Urinary bladder (tissue), 4 donors: ENCODE data around the gene C19orf81. TPM values are rescaled to one million over a fixed set of nuclear protein-coding genes. Genes with fewer than 3 reads are reported as not detected.
"Not testable (repeated sequence)": the region's sequence is repeated elsewhere in the genome, so short reads cannot be mapped to it uniquely, and the experiment has no call there.

Experiments used
- DNase-seq: peaks from one replicate; pipeline ENCODE4 v3.0.0-alpha.2; 2015; ENCODE audit errors: extremely low spot score
- H3K27ac ChIP-seq: one replicate; pipeline ENCODE4 v1.5.1; 2013; ENCODE audit warnings: low read depth, mild to moderate bottlenecking, moderate library complexity
- H3K36me3 ChIP-seq: one replicate; pipeline ENCODE4 v1.6.1; 2013; ENCODE audit warnings: mild to moderate bottlenecking, moderate library complexity; ENCODE audit not compliant: insufficient read depth
- H3K4me1 ChIP-seq: one replicate; pipeline ENCODE4 v1.6.1; 2013; ENCODE audit warnings: mild to moderate bottlenecking, moderate library complexity; ENCODE audit not compliant: insufficient read depth
- H3K4me3 ChIP-seq: one replicate; pipeline ENCODE4 v1.5.1; 2013; ENCODE audit warnings: low read depth, low read length
- WGBS: extraction: QIAGEN DNeasy Blood & Tissue Kit; methylation state at CpG from one replicate; pipeline ENCODE4 v1.1.7; 2013; 5-methylcytosine and 5-hydroxymethylcytosine counted together
- polyA plus RNA-seq: library from polyadenylated mRNA; stranded (reverse); fragments of 200-250 nt; gene quantifications from one replicate; pipeline ENCODE4 v1.2.3, GENCODE V29; 2013
- total RNA-seq: library from RNA; depleted of rRNA; stranded (reverse); fragments of >200 nt; gene quantifications from one replicate; pipeline ENCODE4 v1.2.3, GENCODE V29; 2014
- donor health status: healthy with polysubstance abuse.
- donor health status: healthy.

C19orf81 gene
- total RNA-seq (not detected), polyA plus RNA-seq (0.94 TPM)

DNA sequence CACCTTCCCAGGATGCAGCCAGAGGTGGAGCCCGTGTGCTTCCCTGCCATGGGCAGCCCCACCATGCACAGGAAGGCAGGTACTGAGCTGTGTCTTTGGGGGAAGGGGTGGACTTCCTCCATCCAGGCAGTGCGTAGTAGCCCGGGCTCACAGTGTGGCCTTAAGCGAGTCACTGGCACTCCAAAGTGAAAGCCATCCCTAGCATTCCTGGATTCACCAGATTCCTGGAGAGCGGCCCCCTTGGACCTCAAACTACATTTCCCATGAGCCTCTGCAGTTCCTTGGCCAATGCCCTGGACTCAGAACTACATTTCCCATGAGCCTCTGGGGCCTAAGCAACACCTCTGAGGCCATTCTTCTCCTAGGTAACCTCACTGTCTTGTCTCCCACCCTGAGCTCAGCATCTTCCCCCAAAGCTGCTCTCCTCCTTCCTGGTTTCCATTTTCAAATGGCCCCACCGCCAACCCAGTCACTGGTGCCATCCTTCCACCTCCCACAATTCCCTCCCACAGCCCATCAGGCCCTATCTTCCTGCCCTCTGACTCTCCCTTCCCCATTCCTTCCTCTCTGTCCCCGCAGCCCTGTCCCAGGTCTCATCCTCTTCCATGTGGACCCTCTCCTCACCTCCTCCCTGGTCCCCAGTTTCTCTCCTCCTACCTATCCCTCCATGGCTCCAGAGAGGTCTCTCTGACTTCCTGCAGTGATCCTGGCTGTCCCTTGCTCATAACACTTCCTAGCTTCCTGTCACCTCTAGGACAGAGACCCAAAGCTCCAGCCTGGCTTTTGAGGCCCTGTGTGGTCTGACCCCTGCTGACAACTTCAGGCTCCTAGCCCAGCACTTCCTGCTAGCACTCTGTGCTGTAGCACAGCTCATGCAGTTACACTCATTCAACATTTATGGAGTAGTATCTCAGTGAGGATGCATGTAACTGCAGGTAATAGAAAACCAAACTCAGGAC lies at the start of gene C19orf81:
TSS of gene C19orf81 (plus strand) at position 13 of the 959 bp plus-strand sequence. CDS start at position 13, 0 bp downstream.
- H3K36me3 ChIP-seq = no peaks in the 10 kb centered on the region
- no peak for DNase-seq
- WGBS = 26% methylated on average over 7 of the region's 7 CpGs

DNA sequence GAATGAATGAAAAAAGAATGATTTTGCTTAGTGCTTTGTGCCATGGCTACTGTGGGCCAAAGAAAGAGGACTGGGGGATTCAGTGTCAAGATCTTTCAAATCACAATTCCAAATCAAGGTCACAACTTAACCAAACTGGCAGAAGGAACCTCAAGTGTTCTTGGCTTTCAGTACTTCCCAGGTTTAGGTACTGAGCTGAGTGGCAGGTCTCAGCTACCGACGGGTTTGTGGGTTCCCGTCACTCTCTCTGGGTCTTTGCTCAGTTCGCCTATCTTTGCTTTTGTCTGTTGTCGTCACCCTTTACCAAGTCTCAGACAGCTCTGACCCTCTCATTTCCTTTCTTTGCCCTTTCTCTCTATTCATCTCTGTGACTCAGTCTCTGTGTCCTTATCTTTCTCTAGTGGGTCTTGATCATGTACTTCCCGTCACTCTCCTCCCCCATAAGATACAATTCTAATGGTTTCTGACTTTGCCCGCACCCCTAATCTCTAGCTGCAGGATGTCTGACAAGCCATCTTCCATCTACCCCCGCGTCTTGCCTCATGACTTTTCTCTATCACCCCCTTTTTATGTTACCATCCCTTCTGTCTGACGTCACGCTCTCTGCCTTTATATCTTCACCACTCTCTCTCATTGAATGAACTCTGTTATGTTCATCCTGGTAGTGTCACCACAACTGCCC lies 47.7 kb upstream of the C19orf81 start:
- Histone ChIP-seq H3K27ac (no peak overlapping the region), H3K4me1 (no peaks in the 10 kb centered on the region), H3K4me3 (no peak overlapping the region), H3K36me3 (no peaks in the 10 kb centered on the region)
- 64% methylated on average over 11 of the region's 11 CpGs for WGBS
- DNase-seq = no peak

More for the DNA sequence above, at the start of gene C19orf81:
- Histone ChIP-seq H3K4me3 (no peak within 1 kb of the TSS), H3K4me1 (no peaks in the 10 kb centered on the region), H3K27ac (no peak within 1 kb of the TSS)

DNA sequence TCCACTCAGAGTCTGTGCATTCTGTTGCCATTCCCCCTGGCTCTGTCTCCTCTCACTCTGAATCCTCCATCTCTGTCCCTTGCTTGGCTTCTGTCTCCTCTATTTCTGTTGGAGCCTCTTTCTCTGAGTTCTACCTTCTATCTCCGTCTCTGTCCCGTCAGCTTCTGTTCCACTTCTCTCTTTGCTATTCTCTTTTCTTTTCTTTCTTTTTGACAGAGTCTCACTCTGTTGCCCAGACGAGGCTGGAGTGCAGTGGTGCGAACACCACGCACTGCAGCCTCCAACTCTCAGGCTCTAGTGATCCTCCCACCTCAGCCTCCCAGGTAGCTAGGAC lies 47.2 kb upstream of the C19orf81 start:
- Histone ChIP-seq H3K4me1 (no peaks in the 10 kb centered on the region), H3K4me3 (no peak overlapping the region), H3K27ac (no peak overlapping the region), H3K36me3 (no peaks in the 10 kb centered on the region)
- WGBS = 81% methylated on average over 5 of the region's 5 CpGs
- no peak for DNase-seq

DNA sequence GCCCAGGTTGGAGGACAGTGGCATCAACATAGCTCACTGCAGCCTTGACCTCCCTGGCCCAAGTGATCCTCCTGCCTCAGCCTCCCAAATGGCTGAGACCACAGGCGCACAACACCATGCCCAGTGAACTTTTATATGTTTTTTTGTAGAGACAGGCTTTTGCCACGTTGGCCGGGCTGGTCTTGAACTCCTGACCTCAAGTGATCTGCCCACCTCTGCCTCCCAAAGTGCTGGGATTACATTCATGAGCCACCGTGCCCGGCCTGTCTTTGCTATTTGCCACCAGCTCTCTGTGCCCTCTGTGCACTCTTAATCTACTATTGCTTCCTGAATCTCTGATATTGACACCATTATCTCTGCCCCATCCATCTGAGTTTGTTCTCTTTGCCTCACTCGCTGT lies 46.7 kb upstream of the C19orf81 start:
- no peak for DNase-seq
- 74% methylated on average over 6 of the region's 6 CpGs for WGBS
- H3K4me1 ChIP-seq = no peaks in the 10 kb centered on the region
- H3K36me3 ChIP-seq = no peaks in the 10 kb centered on the region
- H3K4me3 ChIP-seq = no peak overlapping the region
- no peak overlapping the region for H3K27ac ChIP-seq

DNA sequence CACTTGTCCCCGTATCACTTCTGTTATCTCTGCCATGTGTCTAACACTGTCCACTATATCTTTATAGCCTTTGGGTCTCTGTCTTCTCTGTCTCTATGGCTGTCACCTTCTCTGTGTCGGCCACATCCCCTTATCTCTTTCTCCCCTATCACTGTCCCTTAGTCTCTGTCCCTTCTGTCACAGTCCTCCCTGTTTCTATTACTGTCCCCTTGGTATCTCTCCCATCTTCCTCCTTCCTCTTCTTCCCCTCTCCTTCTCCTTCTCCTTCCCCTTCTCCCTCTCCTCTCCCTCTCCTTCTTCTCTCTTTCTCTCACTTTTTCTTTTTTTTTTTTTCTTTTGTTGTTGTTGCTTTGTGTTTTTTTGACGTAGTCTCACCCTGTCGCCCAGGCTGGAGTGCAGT lies 46.3 kb upstream of the C19orf81 start:
- DNase-seq = no peak
- no peaks in the 10 kb centered on the region for H3K4me1 ChIP-seq
- 80% methylated on average over 4 of the region's 4 CpGs for WGBS
- no peaks in the 10 kb centered on the region for H3K36me3 ChIP-seq
- H3K27ac ChIP-seq = no peak overlapping the region
- H3K4me3 ChIP-seq = no peak overlapping the region

DNA sequence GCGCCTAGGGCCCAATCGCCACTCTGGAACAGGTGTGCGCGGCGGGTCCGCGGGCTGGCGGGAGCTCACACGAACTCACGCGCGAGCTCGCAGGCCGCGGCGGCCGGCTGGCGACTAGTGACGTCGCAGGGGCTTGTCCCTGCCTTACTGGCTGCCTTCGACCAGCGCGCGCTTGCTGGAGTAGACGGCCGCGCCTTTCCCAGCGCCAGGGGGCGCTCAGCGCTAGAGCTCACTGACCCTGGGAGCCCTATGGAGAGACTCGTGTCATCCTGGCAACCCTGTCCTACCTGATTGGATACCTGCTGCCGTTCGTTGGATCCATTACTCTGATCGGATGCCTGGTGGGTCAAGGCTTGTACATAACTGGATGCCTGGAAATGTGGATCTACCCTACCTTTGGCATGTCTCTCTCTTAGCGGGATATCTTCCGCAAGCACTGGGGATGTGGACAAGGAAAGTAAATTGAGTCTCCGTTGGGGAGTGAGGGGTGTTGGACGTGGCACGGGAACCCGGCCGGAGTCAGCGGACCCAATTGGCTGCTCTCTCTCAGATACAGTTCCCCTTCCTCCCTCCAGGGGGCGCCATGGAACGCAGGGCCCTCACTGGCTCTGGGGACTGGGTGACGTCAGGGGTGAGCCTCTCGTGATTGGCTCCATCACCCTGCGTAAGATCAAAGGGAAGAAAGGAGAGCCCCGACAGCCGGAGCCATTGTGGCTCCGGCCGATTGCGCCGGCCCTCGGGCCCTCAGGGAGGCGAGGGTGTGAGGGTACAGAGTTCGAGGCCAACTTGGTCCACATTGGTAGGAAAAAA lies 44.8 kb upstream of the C19orf81 start:
- not testable (repeated sequence) for H3K27ac ChIP-seq
- 47% methylated on average over 42 of the region's 56 CpGs for WGBS

DNA sequence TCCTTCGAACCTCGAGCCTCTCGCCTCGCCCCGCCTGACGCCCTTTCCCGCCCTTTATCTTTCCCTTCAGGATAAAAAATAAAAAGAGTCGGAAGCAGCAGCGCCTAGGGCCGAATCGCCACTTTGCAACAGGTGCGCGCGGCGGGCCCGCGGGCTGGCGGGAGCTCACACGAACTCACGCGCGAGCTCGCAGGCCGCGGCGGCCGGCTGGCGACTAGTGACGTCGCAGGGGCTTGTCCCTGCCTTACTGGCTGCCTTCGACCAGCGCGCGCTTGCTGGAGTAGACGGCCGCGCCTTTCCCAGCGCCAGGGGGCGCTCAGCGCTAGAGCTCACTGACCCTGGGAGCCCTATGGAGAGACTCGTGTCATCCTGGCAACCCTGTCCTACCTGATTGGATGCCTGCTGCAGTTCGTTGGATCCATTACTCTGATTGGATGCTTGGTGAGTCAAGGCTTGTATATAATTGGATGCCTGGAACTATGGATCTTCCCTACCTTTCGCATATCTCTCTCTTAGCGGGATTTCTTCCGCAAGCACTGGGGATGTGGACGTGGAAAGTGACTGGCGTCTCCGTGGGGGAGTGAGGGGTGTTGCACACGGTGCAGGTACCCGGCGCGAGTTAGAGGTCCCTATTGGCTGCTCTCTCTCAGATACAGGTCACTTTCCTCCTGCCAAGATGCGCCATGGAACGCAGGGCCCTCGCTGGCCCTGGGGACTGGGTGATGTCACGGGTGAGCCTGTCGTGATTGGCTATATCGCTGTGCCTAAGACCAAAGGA lies 43.0 kb upstream of the C19orf81 start:
- H3K27ac ChIP-seq, H3K36me3 ChIP-seq, H3K4me3 ChIP-seq, H3K4me1 ChIP-seq, DNase-seq: not testable (repeated sequence)
- 37% methylated on average over 49 of the region's 58 CpGs for WGBS

More for the DNA sequence above, 44.8 kb upstream of the C19orf81 start:
- H3K36me3 ChIP-seq, H3K4me3 ChIP-seq, DNase-seq, H3K4me1 ChIP-seq: not testable (repeated sequence)

DNA sequence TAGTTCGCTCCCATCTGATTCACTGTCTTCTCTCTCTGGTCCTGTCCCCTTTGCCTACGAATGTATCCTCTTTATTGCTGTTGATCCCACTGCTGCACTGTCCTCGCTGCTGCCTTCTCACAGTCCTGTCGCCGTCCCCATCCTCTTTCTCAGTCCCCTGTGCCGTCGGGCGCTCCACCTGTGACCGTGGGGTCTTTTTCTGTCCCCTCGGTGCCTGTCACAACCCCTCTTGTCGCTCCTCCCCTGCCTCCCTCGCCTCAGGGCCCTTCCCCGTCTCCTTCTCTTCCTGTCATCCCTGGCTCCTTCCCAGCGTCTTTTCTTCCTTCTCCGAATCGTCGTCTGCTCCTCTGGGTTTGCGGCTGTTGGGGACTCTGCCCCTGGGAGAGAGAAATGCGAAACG lies 41.9 kb upstream of the C19orf81 start:
- no peak for DNase-seq
- 65% methylated on average over 20 of the region's 20 CpGs for WGBS
- no peak overlapping the region for H3K4me3 ChIP-seq
- no peaks in the 10 kb centered on the region for H3K4me1 ChIP-seq
- H3K27ac ChIP-seq = no peak overlapping the region
- no peaks in the 10 kb centered on the region for H3K36me3 ChIP-seq

DNA sequence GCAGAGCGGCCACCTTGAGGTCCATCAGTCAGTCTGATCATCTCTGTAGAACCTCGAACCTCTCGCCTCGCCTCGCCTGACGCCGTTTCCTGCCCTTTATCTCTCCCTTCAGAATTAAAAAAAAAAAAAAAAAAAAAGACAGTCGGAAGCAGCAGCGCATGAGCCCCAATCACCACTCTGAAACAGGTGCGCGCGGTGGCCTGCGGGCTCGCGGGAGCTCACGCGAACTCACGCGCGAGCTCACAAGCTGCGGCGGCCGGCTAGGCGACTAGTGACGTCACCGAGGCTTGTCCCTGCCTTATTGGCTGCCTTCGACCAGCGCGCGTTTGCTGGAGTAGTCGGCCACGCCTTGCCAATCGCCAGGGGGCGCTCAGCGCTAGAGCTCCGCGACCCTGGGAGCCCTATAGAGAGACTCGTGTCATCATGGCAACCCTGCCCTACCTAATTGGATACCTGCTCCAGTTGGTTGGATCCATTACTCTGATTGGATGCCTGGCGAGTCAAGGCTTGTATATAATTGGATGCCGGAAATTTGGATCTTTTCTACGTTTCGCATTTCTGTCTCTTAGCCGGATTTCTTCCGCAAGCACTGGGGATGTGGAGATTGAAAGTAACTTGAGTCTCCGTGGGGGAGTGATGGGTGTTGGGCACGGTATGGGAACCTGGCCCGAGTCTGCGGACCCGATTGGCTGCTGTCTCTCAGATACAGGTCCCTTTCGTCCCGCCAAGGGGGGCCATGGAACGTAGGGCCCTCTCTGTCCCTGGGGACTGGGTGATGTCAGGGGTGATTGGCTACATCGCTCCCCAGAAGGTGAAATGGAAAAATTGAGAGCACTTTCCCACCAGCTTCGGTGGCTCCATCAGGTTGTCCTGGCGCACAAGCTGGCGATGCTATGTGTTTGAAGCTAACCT lies 41.1 kb upstream of the C19orf81 start:
- Histone ChIP-seq H3K36me3 (no peaks in the 10 kb centered on the region), H3K4me1 (no peaks in the 10 kb centered on the region), H3K4me3 (no peak overlapping the region), H3K27ac (no peak overlapping the region)
- 12% methylated on average over 56 of the region's 56 CpGs for WGBS
- DNase-seq = peak; percentile 26

DNA sequence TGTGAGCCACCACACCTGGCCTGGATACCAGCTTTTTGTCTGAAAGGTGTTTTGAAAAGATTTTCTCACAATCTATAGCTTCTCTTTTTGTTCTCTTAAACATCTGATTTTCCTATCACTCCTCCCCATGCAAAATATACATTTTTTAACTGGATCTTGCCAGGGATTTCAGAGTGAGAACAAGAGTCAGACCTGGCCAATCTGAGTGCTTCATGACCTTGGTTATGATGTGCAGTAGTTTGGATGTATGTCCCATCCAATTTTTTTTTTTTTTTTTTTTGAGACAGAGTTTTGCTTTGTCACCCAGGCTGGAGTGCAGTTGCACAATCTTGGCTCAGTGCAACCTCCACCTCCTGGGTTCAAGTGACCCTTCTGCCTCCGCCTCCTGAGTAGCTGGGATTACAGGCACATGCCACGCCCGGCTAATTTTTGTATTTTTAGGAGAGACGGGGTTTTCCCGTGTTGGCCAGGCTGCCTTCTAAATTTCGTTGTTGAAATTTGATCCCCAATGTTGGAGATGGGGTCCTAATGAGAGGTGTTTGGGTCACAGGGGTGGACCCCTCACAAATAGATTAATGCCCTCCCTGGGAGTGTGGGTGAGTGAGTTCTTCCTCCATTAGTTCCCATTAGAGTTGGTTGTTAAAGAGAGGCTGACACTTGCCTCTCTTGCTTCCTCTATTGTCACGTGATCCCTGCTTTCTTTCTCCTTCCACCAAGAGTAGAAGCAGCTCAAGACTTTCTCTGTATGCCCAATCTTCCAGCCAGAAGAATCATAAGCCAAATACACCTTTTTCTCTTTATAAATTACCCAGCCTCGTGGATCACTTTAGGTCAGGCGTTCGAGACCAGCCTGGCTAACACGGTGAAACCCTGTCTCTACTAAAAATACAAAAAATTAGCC lies 36.5 kb upstream of the C19orf81 start:
- 80% methylated on average over 11 of the region's 11 CpGs for WGBS
- not testable (repeated sequence) for DNase-seq, H3K36me3 ChIP-seq, H3K4me1 ChIP-seq, H3K4me3 ChIP-seq, H3K27ac ChIP-seq

DNA sequence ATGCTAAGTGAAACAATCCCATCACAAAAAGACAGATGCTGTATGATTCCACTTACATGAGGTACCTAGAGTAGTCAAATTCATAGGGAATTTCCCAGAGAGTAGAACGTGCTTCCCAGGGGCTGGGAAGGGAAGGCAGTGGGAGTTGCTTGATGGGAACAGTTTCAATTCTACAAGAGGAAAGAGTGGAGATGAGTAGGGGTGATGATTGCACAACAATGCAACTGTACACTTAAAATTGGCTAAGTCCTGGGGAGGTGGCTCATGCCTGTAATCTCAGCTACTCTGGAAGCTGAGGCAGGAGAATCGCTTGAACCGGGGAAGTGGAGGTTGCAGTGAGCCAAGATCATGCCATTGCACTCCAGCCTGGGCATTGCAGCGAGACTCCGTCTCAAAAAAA lies 30.9 kb upstream of the C19orf81 start:
- not testable (repeated sequence) for H3K4me1 ChIP-seq, H3K36me3 ChIP-seq, H3K27ac ChIP-seq, DNase-seq, H3K4me3 ChIP-seq
- 87% methylated on average over 4 of the region's 5 CpGs for WGBS
